Neural cell (in vitro differentiated cells): Measurements from ENCODE around the gene BCO1. TPM values are rescaled to one million over a fixed set of nuclear protein-coding genes. Genes with fewer than 3 reads are reported as not detected.

Experiments
- H2AFZ ChIP-seq: fragments of 200-600, 300-800 bp; sonication (generic), shearing (Covaris generic); 2 replicates; pipeline ENCODE4 v1.6.0; 2014; ENCODE audit warnings: low read depth, mild to moderate bottlenecking, antibody characterized with exemption, low read length, moderate library complexity
- H3F3A ChIP-seq: fragments of 200-600 bp; shearing (Covaris generic); 2 replicates; pipeline ENCODE4 v1.6.1; 2016; ENCODE audit warnings: mild to moderate bottlenecking, moderate library complexity, mixed read lengths, antibody characterized with exemption, low read length; ENCODE audit not compliant: insufficient read depth, poor library complexity, severe bottlenecking
- H3K27ac ChIP-seq: fragments of 200-600, 300-800 bp; sonication (generic), shearing (Covaris generic); 2 replicates; pipeline ENCODE4 v1.5.1; 2014; ENCODE audit warnings: mild to moderate bottlenecking, low read length, moderate library complexity
- H3K27me3 ChIP-seq: fragments of 300-800, 200-600 bp; sonication (generic), shearing (Covaris generic); 2 replicates; pipeline ENCODE4 v1.6.0; 2014; ENCODE audit warnings: mild to moderate bottlenecking, low read depth, low read length, moderate library complexity; ENCODE audit not compliant: insufficient read depth
- H3K36me3 ChIP-seq: fragments of 300-800, 200-600 bp; sonication (generic), shearing (Covaris generic); 2 replicates; pipeline ENCODE4 v1.5.1; 2014; ENCODE audit warnings: mild to moderate bottlenecking, antibody characterized with exemption, low read length, moderate library complexity; ENCODE audit not compliant: insufficient read depth
- H3K4me2 ChIP-seq: fragments of 300-800, 200-600 bp; sonication (generic), shearing (Covaris generic); 2 replicates; pipeline ENCODE4 v1.6.0; 2014; ENCODE audit warnings: mild to moderate bottlenecking, low read length
- H3K4me3 ChIP-seq: fragments of 300-800, 200-600 bp; sonication (generic), shearing (Covaris generic); 2 replicates; pipeline ENCODE4 v1.5.1; 2014; ENCODE audit warnings: mild to moderate bottlenecking, low read length, moderate library complexity
- H3K79me2 ChIP-seq: fragments of 200-600 bp; shearing (Covaris generic); replicated peaks from 2 replicates; pipeline ENCODE4 v1.6.0; 2014; ENCODE audit warnings: mild to moderate bottlenecking, low read length, moderate library complexity; ENCODE audit not compliant: insufficient read depth
- H3K9ac ChIP-seq: fragments of 300-800, 200-600 bp; sonication (generic), shearing (Covaris generic); 2 replicates; pipeline ENCODE4 v1.6.1; 2016; ENCODE audit warnings: mild to moderate bottlenecking, low read length, mixed read lengths
- H3K9me2 ChIP-seq: fragments of 200-600 bp; shearing (Covaris generic); 2 replicates; pipeline ENCODE4 v1.6.1; 2016; ENCODE audit warnings: mild to moderate bottlenecking, low read length, mixed read lengths; ENCODE audit not compliant: insufficient read depth
- H3K9me3 ChIP-seq: fragments of 200-600, 300-800 bp; sonication (generic), shearing (Covaris generic); 2 replicates; pipeline ENCODE4 v1.6.1; 2016; ENCODE audit warnings: mild to moderate bottlenecking, mixed run types, low read length, moderate library complexity, mixed read lengths
- H4K20me1 ChIP-seq: fragments of 200-600 bp; shearing (Covaris generic); 2 replicates; pipeline ENCODE4 v1.6.1; 2016; ENCODE audit warnings: mild to moderate bottlenecking, mixed run types; ENCODE audit not compliant: insufficient read depth
- EP300 ChIP-seq: fragments of 450-650 bp; conservative IDR thresholded peaks from 2 replicates; pipeline ENCODE4 v1.6.1; 2014; ENCODE audit warnings: antibody characterized with exemption, mild to moderate bottlenecking, moderate library complexity; ENCODE audit not compliant: poor library complexity, severe bottlenecking
- EZH2 ChIP-seq: fragments of 200-600, 300-800 bp; shearing (Covaris generic), sonication (generic); IDR thresholded peaks from 2 replicates; pipeline ENCODE4 v1.6.1; 2014; ENCODE audit warnings: antibody characterized with exemption, low read length, borderline replicate concordance, mild to moderate bottlenecking; ENCODE audit not compliant: insufficient read depth, poor library complexity, severe bottlenecking
- MXI1 ChIP-seq: fragments of 450-650 bp; conservative IDR thresholded peaks from 2 replicates; pipeline ENCODE4 v1.6.1; 2014; ENCODE audit warnings: antibody characterized with exemption, mild to moderate bottlenecking; ENCODE audit not compliant: poor library complexity, severe bottlenecking
- POLR2AphosphoS5 ChIP-seq: IDR thresholded peaks from 2 replicates; pipeline ENCODE4 v1.6.1; 2012
- RAD21 ChIP-seq: fragments of 450-650 bp; conservative IDR thresholded peaks from 2 replicates; pipeline ENCODE4 v1.6.1; 2014; ENCODE audit warnings: antibody characterized with exemption, mild to moderate bottlenecking, moderate library complexity
- REST ChIP-seq: IDR thresholded peaks from 2 replicates; pipeline ENCODE4 v1.6.1; 2012; ENCODE audit warnings: borderline replicate concordance
- SMC3 ChIP-seq: fragments of 450-650 bp; conservative IDR thresholded peaks from 2 replicates; pipeline ENCODE4 v1.6.1; 2014; ENCODE audit warnings: antibody characterized with exemption, mild to moderate bottlenecking, moderate library complexity; ENCODE audit not compliant: poor library complexity
- TAF1 ChIP-seq: IDR thresholded peaks from 2 replicates; pipeline ENCODE4 v1.6.1; 2012; ENCODE audit warnings: low read depth
- polyA minus RNA-seq: library from RNA; depleted of rRNA, polyadenylated mRNA; stranded (reverse); fragments of >200 nt; gene quantifications from 2 replicates; pipeline ENCODE4 v1.2.3, GENCODE V29; 2014
- polyA plus RNA-seq: library from polyadenylated mRNA; depleted of rRNA; stranded (reverse); fragments of >200 nt; gene quantifications from 2 replicates; pipeline ENCODE4 v1.2.3, GENCODE V29; 2014
- TF ChIP-seq, protein P1 (sequence below): fragments of 450-650 bp; IDR thresholded peaks from 2 replicates; pipeline ENCODE4 v1.5.1; 2014; ENCODE audit warnings: antibody characterized with exemption, mild to moderate bottlenecking, moderate library complexity; ENCODE audit not compliant: poor library complexity, severe bottlenecking

Gene BCO1, protein sequence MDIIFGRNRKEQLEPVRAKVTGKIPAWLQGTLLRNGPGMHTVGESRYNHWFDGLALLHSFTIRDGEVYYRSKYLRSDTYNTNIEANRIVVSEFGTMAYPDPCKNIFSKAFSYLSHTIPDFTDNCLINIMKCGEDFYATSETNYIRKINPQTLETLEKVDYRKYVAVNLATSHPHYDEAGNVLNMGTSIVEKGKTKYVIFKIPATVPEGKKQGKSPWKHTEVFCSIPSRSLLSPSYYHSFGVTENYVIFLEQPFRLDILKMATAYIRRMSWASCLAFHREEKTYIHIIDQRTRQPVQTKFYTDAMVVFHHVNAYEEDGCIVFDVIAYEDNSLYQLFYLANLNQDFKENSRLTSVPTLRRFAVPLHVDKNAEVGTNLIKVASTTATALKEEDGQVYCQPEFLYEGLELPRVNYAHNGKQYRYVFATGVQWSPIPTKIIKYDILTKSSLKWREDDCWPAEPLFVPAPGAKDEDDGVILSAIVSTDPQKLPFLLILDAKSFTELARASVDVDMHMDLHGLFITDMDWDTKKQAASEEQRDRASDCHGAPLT
- not detected in 2 replicates for polyA plus RNA-seq
- polyA minus RNA-seq, result not detected in 2 replicates

DNA sequence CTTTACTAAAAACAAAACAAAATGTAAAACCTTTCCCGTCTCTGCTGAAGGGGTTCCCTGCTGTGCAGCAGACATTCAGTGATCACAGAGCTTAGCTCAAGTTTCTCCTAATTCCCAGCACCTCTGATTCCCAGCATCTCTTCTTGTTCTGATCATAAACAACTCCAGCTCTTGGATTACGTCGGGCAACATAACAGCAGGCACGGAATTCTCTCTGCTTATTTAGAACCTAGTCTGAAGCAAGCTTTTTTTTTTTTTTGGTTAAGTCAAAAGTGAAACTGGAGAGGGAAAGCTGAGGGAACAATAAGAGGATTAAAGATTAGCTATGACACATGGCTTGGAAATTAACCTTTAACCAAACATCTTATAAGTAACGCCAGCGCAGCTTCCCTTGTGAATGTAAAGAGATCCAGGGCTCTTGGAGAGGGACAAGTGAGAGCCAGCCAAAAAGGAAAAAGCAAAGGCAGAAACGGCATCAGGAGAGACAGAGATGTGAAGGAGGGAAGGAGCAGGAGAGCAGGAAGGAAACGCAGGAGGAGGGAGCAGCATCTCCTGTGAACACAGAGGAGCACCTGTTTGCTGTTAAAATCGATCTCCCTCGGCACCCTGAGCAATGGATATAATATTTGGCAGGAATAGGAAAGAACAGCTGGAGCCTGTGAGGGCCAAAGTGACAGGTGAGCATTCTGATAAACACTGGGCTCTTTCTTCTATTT, at the start of gene BCO1:
Gene BCO1 (plus strand): TSS at position 394 of the 716 bp plus-strand sequence. CDS start 220 bp downstream, at position 614.
- H3K9ac ChIP-seq, result no peak within 1 kb of the TSS
- no peaks in the 10 kb centered on the region for H3K36me3 ChIP-seq
- no peaks in the 10 kb centered on the region for H3K79me2 ChIP-seq
- H3K4me2 ChIP-seq, result no peak within 1 kb of the TSS
- no peaks in the 10 kb centered on the region for H4K20me1 ChIP-seq
- no peak within 1 kb of the TSS for H2AFZ ChIP-seq
- no peaks in the 10 kb centered on the region for H3K27me3 ChIP-seq
- H3F3A ChIP-seq, result no peaks in the 10 kb centered on the region
- no peaks in the 10 kb centered on the region for H3K9me3 ChIP-seq
- H3K4me3 ChIP-seq, result no peak within 1 kb of the TSS
- TF ChIP-seq RAD21 (no peak), TAF1 (no peak), REST (no peak), EZH2 (no peak), POLR2AphosphoS5 (no peak), SMC3 (no peak), EP300 (no peak), MXI1 (no peak)
- TF ChIP-seq, protein P1, sequence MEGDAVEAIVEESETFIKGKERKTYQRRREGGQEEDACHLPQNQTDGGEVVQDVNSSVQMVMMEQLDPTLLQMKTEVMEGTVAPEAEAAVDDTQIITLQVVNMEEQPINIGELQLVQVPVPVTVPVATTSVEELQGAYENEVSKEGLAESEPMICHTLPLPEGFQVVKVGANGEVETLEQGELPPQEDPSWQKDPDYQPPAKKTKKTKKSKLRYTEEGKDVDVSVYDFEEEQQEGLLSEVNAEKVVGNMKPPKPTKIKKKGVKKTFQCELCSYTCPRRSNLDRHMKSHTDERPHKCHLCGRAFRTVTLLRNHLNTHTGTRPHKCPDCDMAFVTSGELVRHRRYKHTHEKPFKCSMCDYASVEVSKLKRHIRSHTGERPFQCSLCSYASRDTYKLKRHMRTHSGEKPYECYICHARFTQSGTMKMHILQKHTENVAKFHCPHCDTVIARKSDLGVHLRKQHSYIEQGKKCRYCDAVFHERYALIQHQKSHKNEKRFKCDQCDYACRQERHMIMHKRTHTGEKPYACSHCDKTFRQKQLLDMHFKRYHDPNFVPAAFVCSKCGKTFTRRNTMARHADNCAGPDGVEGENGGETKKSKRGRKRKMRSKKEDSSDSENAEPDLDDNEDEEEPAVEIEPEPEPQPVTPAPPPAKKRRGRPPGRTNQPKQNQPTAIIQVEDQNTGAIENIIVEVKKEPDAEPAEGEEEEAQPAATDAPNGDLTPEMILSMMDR, result no peak
- H3K9me2 ChIP-seq, result no peaks in the 10 kb centered on the region
- H3K27ac ChIP-seq, result no peak within 1 kb of the TSS

GRCh38 chr16:81189100-81189664, 49.3 kb upstream of the BCO1 start:
- Histone ChIP-seq H3K9ac (no peak overlapping the region), H3K27me3 (no peaks in the 10 kb centered on the region), H3K27ac (no peak overlapping the region), H3K4me2 (no peak overlapping the region), H3K9me3 (no peaks in the 10 kb centered on the region), H4K20me1 (no peaks in the 10 kb centered on the region), H3K4me3 (no peak overlapping the region), H3K79me2 (no peaks in the 10 kb centered on the region), H3K9me2 (no peaks in the 10 kb centered on the region), H2AFZ (no peak overlapping the region), H3K36me3 (no peaks in the 10 kb centered on the region), H3F3A (no peaks in the 10 kb centered on the region)
- TF ChIP-seq, protein P1, result no peak
- TF ChIP-seq EP300 (no peak), RAD21 (no peak), MXI1 (no peak), POLR2AphosphoS5 (no peak), TAF1 (no peak), REST (no peak), EZH2 (no peak), SMC3 (no peak)
